Right cardiac atrium (tissue), 5 donors: ENCODE measurements around the gene TMEM108. TPM values are rescaled to one million over a fixed set of nuclear protein-coding genes. Genes with fewer than 3 reads are reported as not detected.

Experiments used
- ATAC-seq, 2 donors: fragments of 200-7000 bp; cut with Tn5 transposase; one replicate each; pipeline versions ENCODE4 v1.8.0 to v1.9.1; 2020; ENCODE audit warnings: moderate library complexity in 2 of 2, mild to moderate bottlenecking in 1 of 2
- DNase-seq, 3 donors: peaks; one replicate each; pipeline ENCODE4 v3.0.0-alpha.2; 2020
- H3K27ac ChIP-seq: one replicate; pipeline ENCODE4 v1.5.1; 2013; ENCODE audit warnings: mild to moderate bottlenecking, low read length, control low read depth, moderate library complexity
- H3K27me3 ChIP-seq: one replicate; pipeline ENCODE4 v1.6.1; 2013; ENCODE audit not compliant: control insufficient read depth, insufficient read depth
- H3K4me1 ChIP-seq: one replicate; pipeline ENCODE4 v1.6.1; 2013; ENCODE audit warnings: low read length; ENCODE audit not compliant: control insufficient read depth, insufficient read depth
- H3K4me3 ChIP-seq: one replicate; pipeline ENCODE4 v1.5.1; 2013; ENCODE audit warnings: low read length, control low read depth
- H3K9me3 ChIP-seq: one replicate; pipeline ENCODE4 v1.6.1; 2013; ENCODE audit warnings: low read length; ENCODE audit not compliant: control insufficient read depth
- WGBS: extraction: QIAGEN DNeasy Blood & Tissue Kit; methylation state at CpG from one replicate; pipeline ENCODE4 v1.1.7; 2013; 5-methylcytosine and 5-hydroxymethylcytosine counted together
- intact Hi-C, 4 donors: fragments of 100-400 bp; cut with DNase I; formaldehyde crosslinking; loops; one replicate each; pipeline versions ENCODE4 v1.11.0 to v1.14.0; 2022 to 2023
- polyA plus RNA-seq: library from polyadenylated mRNA; stranded (reverse); fragments of 200-250 nt; gene quantifications from one replicate; pipeline ENCODE4 v1.2.3, GENCODE V29; 2013
- total RNA-seq, 4 donors: library from RNA; stranded (reverse); fragmentation: NEBNext Ultra II Directional; extraction: Animal tissue kit (Norgen Biotek cat#: 25700); gene quantifications; one replicate each; pipeline ENCODE4 v1.2.1, GENCODE V29; 2021
- donor health status: healthy with polysubstance abuse.
- donor health status: DM: no; HTN: yes; CAD: no.
- donor health status: DM: no; HTN: no; CAD: no.
- donor health status: DM: no; HTN: yes; CAD: no; lungs with severe emphysema.
- donor health status: DM: yes; HTN: yes; CAD: no.

TMEM108 gene
- total and polyA plus RNA-seq, 5 donors: 5.2 to 20.3 (median 13.2) TPM

GRCh38 chr3:133256787-133257483 is 218.7 kb downstream of the TMEM108 start:
- DNase-seq (no peak), ATAC-seq (no peak)
- Histone ChIP-seq H3K27me3 (no peaks in the 10 kb centered on the region), H3K27ac (no peak overlapping the region), H3K4me3 (no peak overlapping the region), H3K9me3 (no peaks in the 10 kb centered on the region), H3K4me1 (no peaks in the 10 kb centered on the region)
- WGBS: 52% methylated on average over 4 of the region's 4 CpGs
- intact Hi-C loops: no loop called here

- 69% methylated on average over 1 of the region's 1 CpG for WGBS
- H3K4me1 ChIP-seq: no peaks in the 10 kb centered on the region
- no peak overlapping the region for H3K27ac ChIP-seq
- intact Hi-C loops: no loop called here
- ATAC-seq (peak; percentile 43 to 63), DNase-seq (no peak)
- H3K27me3 ChIP-seq: no peaks in the 10 kb centered on the region
- no peaks in the 10 kb centered on the region for H3K9me3 ChIP-seq
- H3K4me3 ChIP-seq: no peak overlapping the region
Measured at GRCh38 chr3:133258358-133258757, 220.2 kb downstream of the TMEM108 start.

GRCh38 chr3:133259767-133260166 is 221.6 kb downstream of the TMEM108 start:
- Histone ChIP-seq H3K9me3 (no peaks in the 10 kb centered on the region), H3K27ac (no peak overlapping the region), H3K27me3 (no peaks in the 10 kb centered on the region), H3K4me3 (no peak overlapping the region), H3K4me1 (no peaks in the 10 kb centered on the region)
- no peak for DNase-seq
- 81% methylated on average over 4 of the region's 4 CpGs for WGBS
- intact Hi-C loops: no loop called here
- ATAC-seq: no peak

- no peaks in the 10 kb centered on the region for H3K9me3 ChIP-seq
- DNase-seq (no peak), ATAC-seq (no peak)
- no peak overlapping the region for H3K4me3 ChIP-seq
- no peak overlapping the region for H3K27ac ChIP-seq
- no peaks in the 10 kb centered on the region for H3K27me3 ChIP-seq
- WGBS: 71% methylated on average over 2 of the region's 2 CpGs
- H3K4me1 ChIP-seq: no peaks in the 10 kb centered on the region
- intact Hi-C loops: no loop called here
Measured at GRCh38 chr3:133262333-133262732, 224.1 kb downstream of the TMEM108 start.

GRCh38 chr3:133264920-133265319 is 226.7 kb downstream of the TMEM108 start:
- H3K9me3 ChIP-seq: no peaks in the 10 kb centered on the region
- intact Hi-C loops: no loop called here
- 88% methylated on average over 3 of the region's 3 CpGs for WGBS

GRCh38 chr3:133268726-133269134 is 230.5 kb downstream of the TMEM108 start:
- Histone ChIP-seq H3K27ac (no peak overlapping the region), H3K4me3 (no peak overlapping the region), H3K9me3 (no peaks in the 10 kb centered on the region), H3K4me1 (peaks cover 4% of the 10 kb centered on the region), H3K27me3 (no peaks in the 10 kb centered on the region)
- ATAC-seq (peak; percentile 21 to 52), DNase-seq (no peak)
- intact Hi-C loops: no loop called here
- WGBS: 11% methylated on average over 1 of the region's 1 CpG

More at GRCh38 chr3:133264920-133265319, 226.7 kb downstream of the TMEM108 start:
- H3K27ac ChIP-seq: no peak overlapping the region
- no peaks in the 10 kb centered on the region for H3K4me1 ChIP-seq
- no peaks in the 10 kb centered on the region for H3K27me3 ChIP-seq
- DNase-seq: no peak
- no peak overlapping the region for H3K4me3 ChIP-seq
- no peak for ATAC-seq

- DNase-seq (no peak), ATAC-seq (no peak)
- Histone ChIP-seq H3K27ac (no peak overlapping the region), H3K27me3 (no peaks in the 10 kb centered on the region), H3K9me3 (no peaks in the 10 kb centered on the region), H3K4me3 (no peak overlapping the region), H3K4me1 (peaks cover 4% of the 10 kb centered on the region)
- 22% methylated on average over 1 of the region's 1 CpG for WGBS
- intact Hi-C loops: no loop called here
Measured at GRCh38 chr3:133269393-133269792, 231.2 kb downstream of the TMEM108 start.

GRCh38 chr3:133270631-133271030 is 232.4 kb downstream of the TMEM108 start:
- H3K27ac ChIP-seq: no peak overlapping the region
- peak in 1 of 3 donors; percentile 17 for DNase-seq
- WGBS: 33% methylated on average over 1 of the region's 1 CpG
- intact Hi-C loops: no loop called here
- no peak for ATAC-seq
- H3K4me3 ChIP-seq: no peak overlapping the region
- no peaks in the 10 kb centered on the region for H3K9me3 ChIP-seq
- peaks cover 4% of the 10 kb centered on the region for H3K4me1 ChIP-seq
- no peaks in the 10 kb centered on the region for H3K27me3 ChIP-seq

GRCh38 chr3:133271042-133271441 is 232.9 kb downstream of the TMEM108 start:
- peak; percentile 30 to 52 for ATAC-seq
- no peak overlapping the region for H3K27ac ChIP-seq
- WGBS: 78% methylated on average over 3 of the region's 3 CpGs
- H3K4me3 ChIP-seq: no peak overlapping the region
- H3K27me3 ChIP-seq: no peaks in the 10 kb centered on the region
- H3K9me3 ChIP-seq: no peaks in the 10 kb centered on the region
- peaks cover 4% of the 10 kb centered on the region for H3K4me1 ChIP-seq
- DNase-seq: no peak
- intact Hi-C loops: no loop called here

GRCh38 chr3:133271539-133271938 is 233.3 kb downstream of the TMEM108 start:
- DNase-seq (no peak), ATAC-seq (peak in 1 of 2 donors; percentile 32)
- H3K4me1 ChIP-seq: peaks cover 4% of the 10 kb centered on the region
- intact Hi-C loops: no loop called here
- WGBS: 38% methylated on average over 4 of the region's 4 CpGs
- no peaks in the 10 kb centered on the region for H3K9me3 ChIP-seq
- no peaks in the 10 kb centered on the region for H3K27me3 ChIP-seq
- no peak overlapping the region for H3K27ac ChIP-seq
- H3K4me3 ChIP-seq: no peak overlapping the region

GRCh38 chr3:133273346-133273745 is 235.2 kb downstream of the TMEM108 start:
- H3K4me1 ChIP-seq: peaks cover 4% of the 10 kb centered on the region
- H3K4me3 ChIP-seq: no peak overlapping the region
- no peak overlapping the region for H3K27ac ChIP-seq
- DNase-seq (no peak), ATAC-seq (no peak)
- WGBS: 67% methylated on average over 2 of the region's 2 CpGs
- no peaks in the 10 kb centered on the region for H3K27me3 ChIP-seq
- intact Hi-C loops: no loop called here
- H3K9me3 ChIP-seq: no peaks in the 10 kb centered on the region

GRCh38 chr3:133274477-133274876 is 236.3 kb downstream of the TMEM108 start:
- H3K27ac ChIP-seq: no peak overlapping the region
- DNase-seq (no peak), ATAC-seq (no peak)
- intact Hi-C loops: no loop called here
- peaks cover 4% of the 10 kb centered on the region for H3K4me1 ChIP-seq
- no peak overlapping the region for H3K4me3 ChIP-seq
- H3K9me3 ChIP-seq: no peaks in the 10 kb centered on the region
- no peaks in the 10 kb centered on the region for H3K27me3 ChIP-seq
